EL (cell line): ENCODE data around the gene RGS13.
"Not testable (repeated sequence)": the region's sequence is repeated elsewhere in the genome, so short reads cannot be mapped to it uniquely, and the experiment has no call there.

Source experiments
- DNase-seq: peaks from one replicate; pipeline ENCODE4 v3.0.0-alpha.2; 2016

RGS13 gene

DNA sequence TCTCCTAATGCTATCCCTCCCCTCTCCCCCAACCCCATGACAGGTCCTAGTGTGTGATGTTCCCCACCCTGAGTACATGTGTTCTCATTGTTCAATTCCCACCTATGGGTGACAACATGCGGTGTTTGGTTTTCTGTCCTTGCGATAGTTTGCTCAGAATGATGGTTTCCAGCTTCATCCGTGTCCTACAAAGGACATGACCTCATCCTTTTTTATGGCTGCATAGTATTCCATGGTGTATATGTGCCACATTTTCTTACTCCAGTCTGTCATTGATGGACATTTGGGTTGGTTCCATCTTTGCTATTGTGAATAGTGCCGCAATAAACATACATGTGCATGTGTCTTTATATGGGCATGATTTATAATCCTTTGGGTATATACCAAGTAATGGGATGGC is 47.1 kb downstream of the RGS13 start:
- not testable (repeated sequence) for DNase-seq

DNA sequence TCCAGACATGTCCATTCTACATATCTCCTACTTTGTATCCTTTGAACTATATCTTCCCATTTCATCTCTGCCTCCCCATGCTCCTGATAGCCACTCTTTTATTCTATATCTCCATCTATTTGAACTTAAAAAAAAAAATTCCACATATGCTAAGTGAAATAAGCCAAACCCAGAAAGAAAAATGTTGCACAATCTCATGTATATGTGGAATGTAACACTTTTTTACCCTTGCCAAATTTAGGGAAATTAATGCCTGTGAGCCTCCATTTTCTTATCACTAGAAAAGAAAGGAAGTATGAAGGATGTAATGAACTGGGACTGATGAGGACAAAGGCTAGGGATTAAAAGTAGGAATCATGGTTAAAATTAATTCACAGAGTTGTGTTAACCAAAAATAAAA is 53.5 kb downstream of the RGS13 start:
- DNase-seq, result no peak

DNA sequence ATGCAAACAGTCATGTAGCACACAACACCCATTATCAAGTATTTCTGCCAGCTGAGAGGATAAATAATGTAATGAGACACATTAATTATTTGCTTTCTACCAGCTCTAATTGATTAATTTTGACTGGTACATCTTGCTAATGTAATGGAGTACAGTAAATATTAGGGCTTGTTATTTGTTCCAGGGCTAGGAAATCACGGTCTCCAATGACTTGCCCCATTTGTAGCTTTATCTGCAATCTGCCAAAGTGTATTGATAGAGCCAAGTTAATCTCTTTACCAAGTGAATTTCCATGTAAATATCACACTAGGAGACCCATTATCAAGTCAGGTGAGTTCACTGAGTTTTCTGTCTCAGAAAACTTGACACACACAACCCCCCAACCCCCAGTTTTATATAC is 55.1 kb downstream of the RGS13 start:
- no peak for DNase-seq

- no peak for DNase-seq
These were observed 60.1 kb downstream of the RGS13 start for GRCh38 chr1:192696082-192696481.

- DNase-seq, result no peak
These were observed 61.8 kb downstream of the RGS13 start for GRCh38 chr1:192697771-192698170.

DNA sequence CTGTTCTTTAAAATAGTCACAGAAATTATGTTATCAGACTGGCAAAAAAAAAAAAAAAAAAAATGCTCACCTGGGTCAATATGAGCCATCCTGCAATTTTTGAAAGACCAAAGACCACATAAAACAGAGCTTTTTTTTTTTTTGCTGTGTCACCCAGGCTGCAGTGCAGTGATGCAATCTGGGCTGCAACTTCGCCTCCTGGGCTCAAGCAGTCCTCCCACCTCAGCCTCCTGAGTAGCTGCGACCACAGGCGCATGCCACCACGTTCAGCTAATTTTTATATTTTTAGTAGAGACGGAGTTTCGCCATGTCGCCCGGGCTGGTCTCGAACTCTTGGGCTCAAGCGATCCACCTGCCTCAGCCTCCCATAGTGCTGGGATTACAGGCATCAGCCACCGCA is 62.8 kb downstream of the RGS13 start:
- no peak for DNase-seq

GRCh38 chr1:192700834-192701271 is 64.9 kb downstream of the RGS13 start:
- DNase-seq, result peak; percentile 84

- DNase-seq, result peak; percentile 77
These were observed 66.4 kb downstream of the RGS13 start for GRCh38 chr1:192702212-192702902.

GRCh38 chr1:192703283-192704206 is 67.6 kb downstream of the RGS13 start:
- no peak for DNase-seq

DNA sequence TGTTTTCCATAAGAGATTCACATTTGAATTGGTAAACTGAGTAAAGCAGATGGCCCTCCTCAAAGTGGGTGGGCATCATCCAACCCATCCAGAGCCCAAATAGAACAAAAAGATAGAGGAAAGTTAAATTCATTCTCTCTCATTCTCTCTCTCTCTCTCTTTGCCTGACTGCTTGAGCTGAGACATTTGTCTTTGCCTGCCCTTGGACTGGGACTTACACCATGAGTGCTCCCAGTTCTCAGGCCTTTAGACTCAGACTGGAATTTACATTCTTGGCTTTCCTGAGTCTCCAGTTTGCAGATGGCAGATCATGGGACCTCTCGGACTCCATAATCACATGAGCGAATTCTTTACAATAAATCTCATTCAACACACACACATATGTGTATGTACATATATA is 69.6 kb downstream of the RGS13 start:
- no peak for DNase-seq

DNA sequence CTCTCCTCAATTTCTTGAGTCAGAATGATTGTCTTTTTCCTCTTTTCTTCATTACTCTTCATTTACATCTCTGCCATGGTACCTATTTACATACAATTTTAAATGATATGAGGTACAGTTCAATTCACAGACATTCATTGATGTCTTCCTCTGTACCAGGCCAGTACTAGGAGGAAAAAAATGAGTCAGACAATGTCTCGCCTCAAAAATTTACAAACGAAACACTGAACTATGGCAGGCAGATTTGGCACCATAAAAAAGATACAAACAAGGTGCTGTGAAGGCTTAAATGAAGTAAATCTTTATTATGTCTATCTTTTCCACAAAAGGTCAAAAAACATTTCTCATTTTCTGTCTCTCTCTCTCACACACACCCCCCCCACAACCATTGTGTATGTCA is 71.0 kb downstream of the RGS13 start:
- DNase-seq, result peak; percentile 2

- DNase-seq, result no peak
These were observed 72.1 kb downstream of the RGS13 start for GRCh38 chr1:192707978-192708547.

GRCh38 chr1:192709544-192709943 is 73.6 kb downstream of the RGS13 start:
- DNase-seq, result peak; percentile 2
